Spinal cord (tissue), 10 donors: ENCODE data around the gene RIC8B. TPM values are rescaled to one million over a fixed set of nuclear protein-coding genes. Genes with fewer than 3 reads are reported as not detected.

Source experiments
- DNase-seq, 6 donors: peaks; one replicate each; pipeline versions ENCODE4 v3.0.0 to v3.0.0-alpha.2; 2013 to 2015; ENCODE audit warnings: low spot score in 6 of 6, low read depth in 4 of 6
- H3K27ac ChIP-seq: one replicate; pipeline ENCODE4 v1.5.1; 2013; ENCODE audit warnings: low read depth, low read length, control low read depth
- H3K27me3 ChIP-seq: one replicate; pipeline ENCODE4 v1.6.1; 2013; ENCODE audit warnings: low read length; ENCODE audit not compliant: control insufficient read depth, insufficient read depth
- H3K36me3 ChIP-seq: one replicate; pipeline ENCODE4 v1.6.1; 2013; ENCODE audit warnings: low read length; ENCODE audit not compliant: control insufficient read depth, insufficient read depth
- H3K4me1 ChIP-seq: one replicate; pipeline ENCODE4 v1.6.1; 2013; ENCODE audit warnings: low read length; ENCODE audit not compliant: control insufficient read depth, insufficient read depth
- H3K4me3 ChIP-seq: one replicate; pipeline ENCODE4 v1.5.1; 2013; ENCODE audit warnings: low read depth, low read length, control low read depth
- H3K9me3 ChIP-seq: one replicate; pipeline ENCODE4 v1.6.1; 2013; ENCODE audit warnings: low read length; ENCODE audit not compliant: control insufficient read depth, insufficient read depth
- WGBS: methylation state at CpG from one replicate; pipeline ENCODE4 v1.1.5; 2013; ENCODE audit warnings: missing lambda C conversion rate; ENCODE audit not compliant: insufficient coverage; 5-methylcytosine and 5-hydroxymethylcytosine counted together
- polyA plus RNA-seq, 2 donors: library from polyadenylated mRNA; unstranded; fragments of 120-200 nt; gene quantifications; one replicate each; pipeline ENCODE4 v1.2.1, GENCODE V29; 2013; ENCODE audit not compliant: insufficient read length in 2 of 2
- total RNA-seq, 2 donors: library from RNA; depleted of rRNA in 1 of 2; stranded (reverse); fragments of 120-200 nt in 1 of 2; fragments of >200 nt in 1 of 2; gene quantifications; one replicate each; pipeline versions ENCODE4 v1.2.3 to v1.2.4, GENCODE V29; 2013 to 2014
- donor health status: healthy.

Gene RIC8B
- total and polyA plus RNA-seq, 4 donors = 20.7 to 32.4 (median 27.1) TPM

DNA sequence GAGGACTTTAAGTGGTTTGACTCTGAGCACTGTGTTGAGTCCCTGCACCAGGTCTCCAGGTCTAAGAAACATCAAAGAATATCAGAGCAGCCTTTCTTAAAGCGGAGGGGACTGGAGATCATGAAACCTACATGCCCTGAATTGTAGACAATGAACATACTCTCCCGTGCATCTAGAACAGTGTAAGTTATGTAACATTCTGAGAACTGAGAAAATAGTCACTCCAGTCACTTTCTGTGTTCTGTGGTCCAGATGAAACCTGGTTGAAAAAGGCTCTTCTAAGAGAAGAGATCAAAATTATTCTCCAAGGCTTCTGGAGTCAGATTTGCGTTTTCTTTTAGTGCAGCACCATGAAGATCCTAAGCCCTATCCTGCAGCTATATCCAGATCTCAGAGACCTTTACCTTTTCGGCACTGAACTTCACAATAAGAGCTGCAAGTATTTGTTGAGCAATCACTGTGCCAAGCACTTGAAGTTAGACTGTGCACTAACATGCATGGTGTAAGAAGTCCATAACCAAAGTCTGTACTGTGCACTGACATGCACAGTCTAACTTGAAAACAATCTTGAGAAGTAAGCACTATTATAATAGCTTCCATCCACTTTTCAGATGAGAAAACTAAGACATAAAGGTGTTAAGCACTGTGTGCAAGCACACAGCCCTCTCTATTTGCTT, 115.6 kb downstream of the RIC8B start:
- Histone ChIP-seq H3K27me3 (no peaks in the 10 kb centered on the region), H3K36me3 (peaks cover 5% of the 10 kb centered on the region), H3K4me3 (no peak overlapping the region), H3K27ac (no peak overlapping the region), H3K4me1 (peaks cover 3% of the 10 kb centered on the region), H3K9me3 (no peaks in the 10 kb centered on the region)
- WGBS = 100% methylated on average over 2 of the region's 4 CpGs
- DNase-seq = no peak

DNA sequence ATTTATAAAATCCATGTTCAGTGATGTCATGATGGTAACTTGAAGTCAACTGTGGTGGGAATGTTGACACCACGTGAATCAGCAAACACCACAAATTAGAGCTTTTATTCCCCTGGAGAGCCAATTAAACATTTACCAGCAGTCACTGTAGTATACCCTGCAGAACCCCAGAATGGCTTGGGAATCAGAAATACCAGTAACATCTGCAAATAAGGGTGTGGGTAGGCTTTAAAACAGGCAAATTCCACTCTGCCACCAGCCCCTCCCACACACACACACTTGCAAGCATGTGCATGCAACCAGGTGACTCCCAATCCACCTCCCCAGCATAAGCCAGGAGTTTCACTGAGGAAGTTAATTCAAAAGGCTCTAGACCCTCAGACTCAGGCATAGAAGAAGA, 117.6 kb downstream of the RIC8B start:
- Histone ChIP-seq H3K9me3 (no peaks in the 10 kb centered on the region), H3K27ac (no peak overlapping the region), H3K4me3 (no peak overlapping the region), H3K4me1 (peaks cover 3% of the 10 kb centered on the region), H3K27me3 (no peaks in the 10 kb centered on the region), H3K36me3 (peaks cover 5% of the 10 kb centered on the region)
- no peak for DNase-seq
- WGBS = no CpG with 5 or more reads among the region's 1 CpG

DNA sequence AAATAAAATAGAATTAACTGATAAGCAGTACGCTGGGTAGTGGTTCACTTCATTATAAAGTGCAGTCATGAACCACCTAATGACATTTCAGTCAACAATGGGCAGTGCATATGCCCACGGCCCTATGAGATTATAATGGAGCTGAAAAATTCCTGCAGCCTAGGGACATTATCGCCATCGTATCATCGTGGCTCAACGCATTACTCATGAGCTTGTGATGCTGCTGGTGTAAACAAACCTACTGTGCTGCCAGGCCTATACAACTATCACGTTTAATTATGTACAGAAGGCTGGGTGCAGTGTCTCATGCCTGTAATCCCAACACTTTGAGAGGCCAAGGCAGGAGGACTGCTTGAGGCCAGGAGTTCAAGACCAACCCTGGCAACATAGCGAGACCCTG, 119.0 kb downstream of the RIC8B start:
- Histone ChIP-seq H3K4me3 (no peak overlapping the region), H3K36me3 (peaks cover 2% of the 10 kb centered on the region), H3K9me3 (no peaks in the 10 kb centered on the region), H3K4me1 (peaks cover 10% of the 10 kb centered on the region), H3K27ac (no peak overlapping the region), H3K27me3 (no peaks in the 10 kb centered on the region)
- WGBS = 79% methylated on average over 6 of the region's 8 CpGs
- DNase-seq = no peak

DNA sequence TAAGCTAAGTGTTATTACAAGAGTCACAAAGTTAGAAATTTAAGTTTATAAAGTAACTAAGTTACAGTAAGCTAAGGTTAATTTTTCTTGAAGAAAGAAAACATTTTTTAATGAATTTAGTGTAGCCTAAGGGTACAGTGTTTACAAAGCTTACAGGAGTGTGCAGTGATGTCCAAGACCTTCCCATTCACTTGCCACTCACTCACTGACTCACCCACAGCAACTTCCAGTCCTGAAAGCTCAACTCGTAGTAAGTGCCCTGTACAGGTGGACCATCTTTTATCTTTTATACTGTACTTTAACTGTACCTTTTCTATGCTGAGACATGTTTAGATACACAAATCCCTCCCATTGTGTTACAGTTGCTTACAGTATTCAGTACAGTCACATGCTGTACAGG, 120.3 kb downstream of the RIC8B start:
- no peak overlapping the region for H3K27ac ChIP-seq
- peaks cover 19% of the 10 kb centered on the region for H3K4me1 ChIP-seq
- H3K9me3 ChIP-seq = no peaks in the 10 kb centered on the region
- WGBS = no CpG with 5 or more reads among the region's 1 CpG
- no peak overlapping the region for H3K4me3 ChIP-seq
- no peak for DNase-seq
- no peaks in the 10 kb centered on the region for H3K36me3 ChIP-seq
- H3K27me3 ChIP-seq = no peaks in the 10 kb centered on the region

DNA sequence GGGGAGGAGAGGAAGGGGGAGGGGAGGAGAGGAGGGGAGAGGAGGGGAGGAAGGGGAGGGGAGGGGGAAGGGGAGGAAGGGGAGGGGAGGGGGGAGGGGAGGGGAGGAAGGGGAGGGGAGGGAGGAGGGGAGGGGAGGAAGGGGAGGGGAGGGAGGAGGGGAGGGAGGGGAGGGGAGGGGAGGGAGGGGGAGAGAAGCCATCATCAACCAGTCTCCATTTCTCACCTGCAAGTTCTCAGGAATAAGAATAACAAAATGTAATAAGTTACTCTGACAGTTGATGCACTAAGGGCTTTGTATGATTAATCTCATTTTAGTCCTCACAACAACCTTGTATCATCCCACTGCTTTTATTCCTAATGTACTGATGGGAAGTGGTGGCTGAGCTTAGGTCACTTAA, 122.1 kb downstream of the RIC8B start:
- Histone ChIP-seq H3K36me3 (no peaks in the 10 kb centered on the region), H3K9me3 (no peaks in the 10 kb centered on the region), H3K4me3 (no peak overlapping the region), H3K27ac (no peak overlapping the region), H3K4me1 (peaks cover 19% of the 10 kb centered on the region), H3K27me3 (no peaks in the 10 kb centered on the region)
- DNase-seq = no peak

DNA sequence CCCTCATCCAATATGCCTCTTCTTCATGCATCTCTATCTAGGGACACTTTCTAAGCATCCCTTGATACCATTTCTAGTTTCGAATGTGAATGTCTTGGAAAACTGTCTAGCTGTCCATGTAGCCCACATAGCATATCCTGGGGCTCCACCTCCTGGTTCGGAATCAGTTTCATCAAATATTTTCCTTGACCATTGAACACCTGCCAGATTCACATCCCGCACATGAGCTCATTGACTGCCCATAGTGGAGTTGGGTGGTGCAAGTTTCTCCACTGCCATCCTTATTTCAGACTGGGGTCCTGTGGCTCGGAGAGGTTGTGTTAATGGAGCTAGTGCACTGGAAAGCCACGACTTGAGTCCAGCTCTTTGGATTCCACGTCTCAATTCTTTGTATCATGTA, 122.6 kb downstream of the RIC8B start:
- 83% methylated on average over 2 of the region's 6 CpGs for WGBS
- Histone ChIP-seq H3K4me1 (peaks cover 23% of the 10 kb centered on the region), H3K27me3 (no peaks in the 10 kb centered on the region), H3K27ac (peak overlapping the region; percentile 69), H3K36me3 (no peaks in the 10 kb centered on the region), H3K9me3 (no peaks in the 10 kb centered on the region), H3K4me3 (no peak overlapping the region)
- DNase-seq = peak in 2 of 6 donors; percentile 30 to 52

DNA sequence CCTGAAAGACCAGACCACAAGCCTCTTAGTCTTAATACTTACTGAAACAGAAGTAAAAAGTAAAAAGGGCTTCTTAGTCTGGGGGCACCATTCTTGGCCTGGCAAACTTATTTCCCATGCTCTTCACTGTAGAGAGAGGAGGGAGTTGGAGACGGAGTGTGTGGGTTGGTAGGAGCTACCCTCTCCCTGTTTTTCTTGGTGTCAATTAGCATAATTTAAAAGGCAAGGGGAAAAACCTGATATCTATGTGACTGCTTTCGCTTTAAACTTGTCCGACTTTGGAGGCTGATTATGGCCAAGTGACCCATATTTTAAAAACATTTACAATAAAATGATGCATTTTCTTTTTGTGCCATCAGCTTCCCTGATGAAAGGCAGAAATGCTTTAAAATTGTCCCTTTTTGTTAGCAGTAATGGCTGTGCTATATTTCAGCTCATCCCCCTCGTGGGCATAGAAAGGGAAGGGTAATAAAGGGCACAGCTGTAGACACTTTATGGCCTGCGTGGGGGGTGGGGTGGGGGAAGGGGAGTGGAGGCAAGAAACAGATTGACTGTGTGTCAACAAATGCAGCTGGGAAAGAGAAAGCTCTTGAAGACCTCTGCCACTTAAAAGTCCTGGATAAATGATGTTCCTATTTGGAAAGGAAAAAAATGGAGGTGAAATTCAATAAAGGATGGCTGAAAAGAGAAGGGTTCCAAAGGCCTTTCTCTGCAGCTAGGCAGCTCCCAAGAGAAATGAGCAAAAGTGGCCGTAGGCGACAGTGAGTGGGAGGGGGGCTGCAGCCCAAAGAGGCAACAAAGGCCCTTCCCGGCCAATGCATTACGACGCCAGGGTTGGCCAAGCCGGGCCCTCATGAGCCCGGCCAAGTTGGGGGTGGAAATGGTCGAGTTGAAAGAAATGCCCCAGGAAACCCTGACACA, 123.8 kb downstream of the RIC8B start:
- Histone ChIP-seq H3K9me3 (no peaks in the 10 kb centered on the region), H3K27ac (peak overlapping the region; percentile 69), H3K27me3 (no peaks in the 10 kb centered on the region), H3K4me1 (peaks cover 27% of the 10 kb centered on the region), H3K4me3 (no peak overlapping the region), H3K36me3 (no peaks in the 10 kb centered on the region)
- WGBS = 17% methylated on average over 10 of the region's 13 CpGs
- peak in 3 of 6 donors; percentile 65 to 86 (median 83) for DNase-seq

DNA sequence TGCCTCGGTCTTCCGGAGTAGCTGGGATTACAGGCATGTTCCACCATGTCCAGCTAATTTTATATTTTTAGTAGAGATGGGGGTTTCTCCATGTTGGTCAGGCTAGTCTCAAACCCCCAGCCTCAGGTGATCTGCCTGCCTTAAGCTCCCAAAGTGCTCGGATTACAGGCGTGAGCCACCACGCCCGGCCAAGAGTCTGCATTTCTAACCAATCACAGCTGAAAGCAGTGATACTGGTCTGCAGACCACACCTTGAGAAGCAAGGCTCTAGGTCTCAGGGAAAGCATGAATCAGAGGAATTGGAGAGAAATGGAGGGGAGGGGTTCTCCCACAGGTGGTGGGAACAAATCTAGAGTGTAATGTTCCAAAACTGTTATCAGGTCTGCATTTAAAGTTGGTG, 126.1 kb downstream of the RIC8B start:
- no peak overlapping the region for H3K27ac ChIP-seq
- 91% methylated on average over 4 of the region's 6 CpGs for WGBS
- H3K27me3 ChIP-seq = no peaks in the 10 kb centered on the region
- H3K4me3 ChIP-seq = no peak overlapping the region
- peaks cover 33% of the 10 kb centered on the region for H3K4me1 ChIP-seq
- DNase-seq = no peak
- H3K36me3 ChIP-seq = no peaks in the 10 kb centered on the region
- H3K9me3 ChIP-seq = no peaks in the 10 kb centered on the region

DNA sequence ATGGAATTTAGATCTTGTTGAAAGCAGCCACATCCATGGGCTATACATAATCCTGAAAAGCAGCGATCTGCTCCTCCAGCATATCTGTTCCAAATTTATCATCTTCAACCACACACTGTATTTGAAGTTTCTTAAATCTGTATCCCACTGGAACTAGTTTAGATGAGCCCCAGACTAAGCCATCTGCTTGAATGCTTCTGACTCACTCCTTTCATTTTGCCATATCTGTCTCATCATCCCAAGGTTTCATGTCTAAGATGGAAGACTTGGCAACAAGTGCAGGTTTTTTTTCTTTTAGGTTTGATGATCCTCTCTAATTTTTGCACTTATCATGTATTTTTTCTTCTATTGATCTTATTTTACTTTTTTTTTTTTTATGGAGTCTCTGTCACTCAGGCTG, 126.8 kb downstream of the RIC8B start:
- H3K27me3 ChIP-seq = no peaks in the 10 kb centered on the region
- no peak overlapping the region for H3K4me3 ChIP-seq
- no peaks in the 10 kb centered on the region for H3K9me3 ChIP-seq
- no peak overlapping the region for H3K27ac ChIP-seq
- no peak for DNase-seq
- peaks cover 33% of the 10 kb centered on the region for H3K4me1 ChIP-seq
- WGBS = 83% methylated on average over 1 of the region's 1 CpG
- no peaks in the 10 kb centered on the region for H3K36me3 ChIP-seq

DNA sequence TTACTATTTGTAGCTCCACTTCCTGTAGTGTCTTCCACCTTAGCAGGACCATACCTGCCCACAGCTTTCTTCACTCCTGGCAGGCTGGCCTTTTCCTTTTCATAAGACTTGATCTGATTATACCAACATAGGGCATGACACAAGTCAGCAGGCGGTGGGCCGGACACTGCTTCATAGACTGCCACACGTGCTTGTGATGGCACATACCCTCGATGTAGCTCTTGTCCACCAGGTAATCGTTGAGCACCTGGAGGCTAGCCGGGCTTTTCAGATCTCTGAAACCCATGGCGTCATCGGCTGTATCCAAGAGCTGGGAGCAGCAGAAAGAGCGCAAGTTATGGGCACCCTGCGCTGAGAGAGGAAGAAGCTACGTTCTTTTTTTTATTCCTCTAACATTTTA, 127.6 kb downstream of the RIC8B start:
- Histone ChIP-seq H3K27ac (no peak overlapping the region), H3K36me3 (no peaks in the 10 kb centered on the region), H3K9me3 (no peaks in the 10 kb centered on the region), H3K4me1 (peaks cover 33% of the 10 kb centered on the region), H3K4me3 (no peak overlapping the region), H3K27me3 (no peaks in the 10 kb centered on the region)
- DNase-seq = no peak
- 88% methylated on average over 10 of the region's 11 CpGs for WGBS
